GM23248 (cell line): ENCODE measurements around the gene PRKCA. TPM values are rescaled to one million over a fixed set of nuclear protein-coding genes. Genes with fewer than 3 reads are reported as not detected.

Experiments
- DNase-seq: peaks from one replicate; pipeline ENCODE4 v3.0.0-alpha.2; 2015
- H2AFZ ChIP-seq: fragments of 200-600 bp; sonication (generic); 2 replicates; pipeline ENCODE4 v1.6.1; 2016; ENCODE audit warnings: antibody characterized with exemption
- H3F3A ChIP-seq: fragments of 200-600 bp; sonication (generic); 2 replicates; pipeline ENCODE4 v1.6.1; 2016; ENCODE audit warnings: mild to moderate bottlenecking, antibody characterized with exemption, mixed run types; ENCODE audit not compliant: insufficient read depth
- H3K27ac ChIP-seq: fragments of 200-600 bp; sonication (generic); 2 replicates; pipeline ENCODE4 v1.5.1; 2016; ENCODE audit warnings: mild to moderate bottlenecking
- H3K27me3 ChIP-seq: fragments of 200-600 bp; sonication (generic); replicated peaks from 2 replicates; pipeline ENCODE4 v1.6.1; 2016; ENCODE audit warnings: mild to moderate bottlenecking; ENCODE audit not compliant: insufficient read depth
- H3K36me3 ChIP-seq: fragments of 200-600 bp; sonication (generic); 2 replicates; pipeline ENCODE4 v1.6.1; 2016; ENCODE audit warnings: low read depth, mild to moderate bottlenecking
- H3K4me1 ChIP-seq: fragments of 200-600 bp; sonication (generic); 2 replicates; pipeline ENCODE4 v1.6.1; 2016; ENCODE audit warnings: mild to moderate bottlenecking; ENCODE audit not compliant: insufficient read depth
- H3K4me2 ChIP-seq: fragments of 200-600 bp; sonication (generic); one replicate; pipeline ENCODE4 v1.6.1; 2016; ENCODE audit warnings: mild to moderate bottlenecking; ENCODE audit not compliant: unreplicated experiment
- H3K4me3 ChIP-seq: fragments of 200-600 bp; sonication (generic); 2 replicates; pipeline ENCODE4 v1.5.1; 2016; ENCODE audit warnings: mild to moderate bottlenecking
- H3K79me2 ChIP-seq: fragments of 200-600 bp; sonication (generic); 2 replicates; pipeline ENCODE4 v1.6.1; 2016; ENCODE audit warnings: mild to moderate bottlenecking; ENCODE audit not compliant: insufficient read depth
- H3K9ac ChIP-seq: fragments of 200-600 bp; sonication (generic); 2 replicates; pipeline ENCODE4 v1.6.1; 2016; ENCODE audit warnings: mild to moderate bottlenecking
- H3K9me2 ChIP-seq: fragments of 200-600 bp; sonication (generic); 2 replicates; pipeline ENCODE4 v1.6.1; 2016; ENCODE audit warnings: mixed run types, mild to moderate bottlenecking, moderate library complexity; ENCODE audit not compliant: insufficient read depth
- H3K9me3 ChIP-seq: fragments of 200-600 bp; sonication (generic); one replicate; pipeline ENCODE4 v1.6.1; 2017; ENCODE audit warnings: low read depth
- H4K20me1 ChIP-seq: fragments of 200-600 bp; sonication (generic); 2 replicates; pipeline ENCODE4 v1.6.0; 2016; ENCODE audit not compliant: insufficient read depth
- EZH2 ChIP-seq: fragments of 200-600 bp; sonication (generic); IDR thresholded peaks from 2 replicates; pipeline ENCODE4 v1.6.1; 2018; ENCODE audit warnings: antibody characterized with exemption, mild to moderate bottlenecking; ENCODE audit not compliant: insufficient read depth, poor library complexity, severe bottlenecking
- EZH2phosphoT487 ChIP-seq: fragments of 200-600 bp; sonication (generic); IDR thresholded peaks from 2 replicates; pipeline ENCODE4 v1.6.1; 2018; ENCODE audit warnings: antibody characterized with exemption, moderate library complexity, mild to moderate bottlenecking, low read depth; ENCODE audit not compliant: insufficient read depth
- WGBS, 2 experiments: methylation state at CpG; one replicate each; pipeline ENCODE4 v1.1.6; 2015 to 2017; ENCODE audit warnings: low lambda C conversion rate in 2 of 2, low coverage in 1 of 2; ENCODE audit errors: missing lambda C conversion rate in 2 of 2; 5-methylcytosine and 5-hydroxymethylcytosine counted together
- in situ Hi-C: fragments of 300-500 bp; cut with MboI; formaldehyde crosslinking; loops from 2 replicates; pipeline ENCODE4 v1.15.0; 2020
- polyA plus RNA-seq: library from polyadenylated mRNA; unstranded; fragments of >200 nt; fragmentation: Nextera tagmentation; extraction: Ambion mirVana; gene quantifications from 2 replicates; pipeline ENCODE4 v1.2.1, GENCODE V29; 2016
- total RNA-seq: library from RNA; depleted of rRNA; stranded (reverse); fragments of >200 nt; shearing (Covaris generic); gene quantifications from 2 replicates; pipeline ENCODE4 v1.2.3, GENCODE V29; 2014

PRKCA gene
- total and polyA plus RNA-seq, 2 experiments from 2014 or later = 17.3 to 28.5 TPM

DNA sequence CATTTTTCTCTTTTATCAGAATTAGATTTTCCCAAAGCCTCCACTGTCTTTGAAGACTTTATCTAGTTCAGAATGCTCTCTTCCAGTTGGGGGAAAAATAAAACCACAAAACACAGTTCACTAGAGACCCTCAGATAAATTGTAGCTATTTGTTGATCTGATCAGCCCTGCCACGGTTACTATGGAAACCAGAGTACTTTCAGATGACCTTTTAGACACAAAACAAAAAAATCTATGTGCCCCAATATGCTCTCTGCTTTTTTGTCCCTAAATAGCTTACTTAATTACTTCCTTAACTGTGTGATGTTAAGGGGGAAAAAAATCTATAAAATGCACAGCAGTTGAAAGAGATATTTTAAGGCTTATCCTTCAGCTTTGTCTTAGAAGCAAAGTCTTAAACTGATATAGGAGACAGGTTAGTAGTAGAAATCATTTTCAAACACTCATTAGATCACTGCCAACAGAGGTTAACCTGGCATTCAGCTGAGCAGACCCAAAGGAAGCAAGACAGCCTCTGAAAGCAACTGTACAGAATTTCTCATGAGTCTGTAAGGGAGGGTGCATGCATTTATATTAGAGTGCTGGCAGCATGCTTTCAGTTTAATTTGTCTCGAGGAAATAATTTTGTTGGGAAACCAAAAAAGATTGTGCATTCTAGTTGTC is 402.6 kb downstream of the PRKCA start:
- Histone ChIP-seq H2AFZ (no peak overlapping the region), H3K27ac (no peak overlapping the region), H3K27me3 (no peaks in the 10 kb centered on the region), H3K36me3 (peaks cover 7% of the 10 kb centered on the region), H3K4me1 (no peaks in the 10 kb centered on the region), H3K79me2 (no peaks in the 10 kb centered on the region), H3K4me3 (no peak overlapping the region), H3K4me2 (no peak overlapping the region), H4K20me1 (no peaks in the 10 kb centered on the region), H3K9me3 (no peaks in the 10 kb centered on the region), H3K9me2 (no peaks in the 10 kb centered on the region), H3F3A (peaks cover 4% of the 10 kb centered on the region), H3K9ac (no peak overlapping the region)
- DNase-seq = no peak
- in situ Hi-C loops = no loop called here
- TF ChIP-seq EZH2 = no peak
- no peak for TF ChIP-seq EZH2phosphoT487
- 35 to 38% methylated on average over 2 of the region's 2 CpGs for WGBS, 2 experiments

GRCh38 chr17:66706851-66707450 is 404.5 kb downstream of the PRKCA start:
- H3K9me3 ChIP-seq = no peaks in the 10 kb centered on the region
- no peaks in the 10 kb centered on the region for H3K27me3 ChIP-seq
- TF ChIP-seq EZH2phosphoT487 = no peak
- no peak for TF ChIP-seq EZH2
- H3K4me1 ChIP-seq = no peaks in the 10 kb centered on the region
- H3F3A ChIP-seq = no peaks in the 10 kb centered on the region
- H3K36me3 ChIP-seq = peaks cover 4% of the 10 kb centered on the region
- no peak overlapping the region for H3K4me2 ChIP-seq
- no peak overlapping the region for H3K4me3 ChIP-seq
- no peaks in the 10 kb centered on the region for H4K20me1 ChIP-seq
- H3K27ac ChIP-seq = no peak overlapping the region
- DNase-seq = no peak
- no peaks in the 10 kb centered on the region for H3K9me2 ChIP-seq
- H3K9ac ChIP-seq = no peak overlapping the region
- 89 to 91% methylated on average over 1 of the region's 1 CpG for WGBS, 2 experiments
- in situ Hi-C loops = no loop called here
- H2AFZ ChIP-seq = no peak overlapping the region
- H3K79me2 ChIP-seq = no peaks in the 10 kb centered on the region

- Histone ChIP-seq H4K20me1 (no peaks in the 10 kb centered on the region), H3K79me2 (no peaks in the 10 kb centered on the region), H3K27me3 (no peaks in the 10 kb centered on the region), H3K4me2 (no peak overlapping the region), H3K9me3 (no peaks in the 10 kb centered on the region), H2AFZ (no peak overlapping the region), H3K9ac (no peak overlapping the region), H3F3A (no peaks in the 10 kb centered on the region), H3K27ac (no peak overlapping the region), H3K4me3 (no peak overlapping the region), H3K36me3 (no peaks in the 10 kb centered on the region), H3K4me1 (no peaks in the 10 kb centered on the region), H3K9me2 (no peaks in the 10 kb centered on the region)
- 67 to 73% methylated on average over 8 of the region's 8 CpGs for WGBS, 2 experiments
- DNase-seq = no peak
- in situ Hi-C loops = no loop called here
- TF ChIP-seq EZH2 = no peak
- TF ChIP-seq EZH2phosphoT487 = no peak
Observed at GRCh38 chr17:66711401-66711800, 409.0 kb downstream of the PRKCA start.

- in situ Hi-C loops = no loop called here
- TF ChIP-seq EZH2 = no peak
- no peak for TF ChIP-seq EZH2phosphoT487
- Histone ChIP-seq H3K9ac (no peak overlapping the region), H2AFZ (no peak overlapping the region), H3K9me2 (no peaks in the 10 kb centered on the region), H3K79me2 (no peaks in the 10 kb centered on the region), H3K36me3 (no peaks in the 10 kb centered on the region), H3K4me1 (no peaks in the 10 kb centered on the region), H4K20me1 (no peaks in the 10 kb centered on the region), H3K9me3 (no peaks in the 10 kb centered on the region), H3K4me3 (no peak overlapping the region), H3F3A (no peaks in the 10 kb centered on the region), H3K27ac (no peak overlapping the region), H3K4me2 (no peak overlapping the region), H3K27me3 (no peaks in the 10 kb centered on the region)
- DNase-seq = no peak
- 81 to 92% methylated on average over 2 of the region's 2 CpGs for whole genome bisulfite sequencing, 2 experiments
Observed at GRCh38 chr17:66711881-66712321, 409.5 kb downstream of the PRKCA start.
